PFSK-1 (cell line): ENCODE data around the gene CNGA2.

Experiments used
- FOXP2 ChIP-seq: optimal IDR thresholded peaks from 2 replicates; pipeline ENCODE3; 2011; ENCODE audit warnings: borderline replicate concordance, control low read depth, inconsistent platforms; ENCODE audit not compliant: insufficient read depth; ENCODE audit errors: extremely low read length, extremely low read depth
- POLR2AphosphoS5 ChIP-seq: IDR thresholded peaks from 2 replicates; pipeline ENCODE4 v1.6.1; 2012; ENCODE audit warnings: low read depth, mild to moderate bottlenecking, control low read depth, low read length, moderate library complexity
- SIN3A ChIP-seq: IDR thresholded peaks from 2 replicates; pipeline ENCODE4 v1.6.1; 2012; ENCODE audit warnings: mild to moderate bottlenecking, low read length, moderate library complexity, borderline replicate concordance; ENCODE audit not compliant: insufficient read depth
- TAF1 ChIP-seq: IDR thresholded peaks from 2 replicates; pipeline ENCODE4 v1.6.1; 2012; ENCODE audit warnings: low read length, control low read depth, borderline replicate concordance; ENCODE audit not compliant: insufficient read depth
- TF ChIP-seq, protein P1 (sequence below), 2 experiments: IDR thresholded peaks; 2 replicates each; pipeline versions ENCODE4 v1.6.1 to v1.8.0; 2011 to 2012; ENCODE audit warnings: low read depth in 2 of 2, low read length in 2 of 2, control low read depth in 1 of 2, inconsistent platforms in 1 of 2, mild to moderate bottlenecking in 1 of 2, moderate library complexity in 1 of 2; ENCODE audit not compliant: insufficient read depth in 1 of 2

Gene CNGA2

DNA sequence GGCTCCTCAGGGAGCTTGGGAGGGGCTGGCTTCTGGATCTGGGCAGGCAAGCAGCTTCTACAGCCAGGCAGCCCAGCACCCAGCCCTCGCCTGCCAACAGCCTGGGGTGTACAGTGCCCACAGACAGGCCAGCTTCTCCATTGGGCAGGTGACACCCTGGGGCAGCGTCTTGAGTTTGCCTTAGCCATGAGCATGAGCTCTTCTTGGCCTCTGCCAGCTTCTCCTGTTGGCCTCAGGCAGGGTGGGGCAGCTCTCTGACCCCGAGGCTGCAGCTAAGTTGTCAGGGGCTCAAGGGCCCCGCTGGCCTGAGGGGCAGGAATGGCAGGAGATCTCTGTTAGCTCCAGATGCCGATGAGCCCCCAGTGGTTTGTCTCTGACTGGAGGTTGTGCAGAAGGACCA lies 7.8 kb upstream of the CNGA2 start:
- TF ChIP-seq, protein P1, sequence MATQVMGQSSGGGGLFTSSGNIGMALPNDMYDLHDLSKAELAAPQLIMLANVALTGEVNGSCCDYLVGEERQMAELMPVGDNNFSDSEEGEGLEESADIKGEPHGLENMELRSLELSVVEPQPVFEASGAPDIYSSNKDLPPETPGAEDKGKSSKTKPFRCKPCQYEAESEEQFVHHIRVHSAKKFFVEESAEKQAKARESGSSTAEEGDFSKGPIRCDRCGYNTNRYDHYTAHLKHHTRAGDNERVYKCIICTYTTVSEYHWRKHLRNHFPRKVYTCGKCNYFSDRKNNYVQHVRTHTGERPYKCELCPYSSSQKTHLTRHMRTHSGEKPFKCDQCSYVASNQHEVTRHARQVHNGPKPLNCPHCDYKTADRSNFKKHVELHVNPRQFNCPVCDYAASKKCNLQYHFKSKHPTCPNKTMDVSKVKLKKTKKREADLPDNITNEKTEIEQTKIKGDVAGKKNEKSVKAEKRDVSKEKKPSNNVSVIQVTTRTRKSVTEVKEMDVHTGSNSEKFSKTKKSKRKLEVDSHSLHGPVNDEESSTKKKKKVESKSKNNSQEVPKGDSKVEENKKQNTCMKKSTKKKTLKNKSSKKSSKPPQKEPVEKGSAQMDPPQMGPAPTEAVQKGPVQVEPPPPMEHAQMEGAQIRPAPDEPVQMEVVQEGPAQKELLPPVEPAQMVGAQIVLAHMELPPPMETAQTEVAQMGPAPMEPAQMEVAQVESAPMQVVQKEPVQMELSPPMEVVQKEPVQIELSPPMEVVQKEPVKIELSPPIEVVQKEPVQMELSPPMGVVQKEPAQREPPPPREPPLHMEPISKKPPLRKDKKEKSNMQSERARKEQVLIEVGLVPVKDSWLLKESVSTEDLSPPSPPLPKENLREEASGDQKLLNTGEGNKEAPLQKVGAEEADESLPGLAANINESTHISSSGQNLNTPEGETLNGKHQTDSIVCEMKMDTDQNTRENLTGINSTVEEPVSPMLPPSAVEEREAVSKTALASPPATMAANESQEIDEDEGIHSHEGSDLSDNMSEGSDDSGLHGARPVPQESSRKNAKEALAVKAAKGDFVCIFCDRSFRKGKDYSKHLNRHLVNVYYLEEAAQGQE (IDR thresholded peaks at IDR 0.05; ENCODE audit: insufficient read depth in 1 of 2, low read depth in 2 of 2, low read length in 2 of 2), result no peak
- TF ChIP-seq SIN3A (no peak), TAF1 (no peak), POLR2AphosphoS5 (no peak), FOXP2 (no peak)

DNA sequence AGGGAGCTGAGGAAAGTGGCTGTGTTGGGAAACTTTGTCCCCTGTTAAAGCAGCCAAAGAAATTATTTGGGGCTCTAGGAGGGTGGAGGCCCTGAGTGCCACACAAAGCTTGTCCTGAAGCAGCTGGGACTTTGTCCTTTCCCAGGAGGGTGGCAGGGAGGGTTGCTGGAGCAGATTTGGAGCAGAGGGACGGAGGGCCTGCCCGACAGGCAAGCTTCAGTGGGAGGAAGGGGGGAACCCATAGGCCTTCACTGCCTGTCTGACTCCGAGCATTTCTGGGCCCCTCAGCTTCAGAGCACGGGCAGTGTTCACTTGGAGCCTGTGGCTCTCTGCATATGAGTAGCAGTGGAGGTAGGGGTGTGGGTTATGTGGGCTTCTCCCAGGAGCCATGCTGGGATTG lies 7.2 kb upstream of the CNGA2 start:
- no peak for TF ChIP-seq POLR2AphosphoS5
- no peak for TF ChIP-seq FOXP2
- TF ChIP-seq TAF1, result no peak
- TF ChIP-seq, protein P1 (IDR thresholded peaks at IDR 0.05; ENCODE audit: insufficient read depth in 1 of 2, low read depth in 2 of 2, low read length in 2 of 2), result no peak
- TF ChIP-seq SIN3A, result no peak

DNA sequence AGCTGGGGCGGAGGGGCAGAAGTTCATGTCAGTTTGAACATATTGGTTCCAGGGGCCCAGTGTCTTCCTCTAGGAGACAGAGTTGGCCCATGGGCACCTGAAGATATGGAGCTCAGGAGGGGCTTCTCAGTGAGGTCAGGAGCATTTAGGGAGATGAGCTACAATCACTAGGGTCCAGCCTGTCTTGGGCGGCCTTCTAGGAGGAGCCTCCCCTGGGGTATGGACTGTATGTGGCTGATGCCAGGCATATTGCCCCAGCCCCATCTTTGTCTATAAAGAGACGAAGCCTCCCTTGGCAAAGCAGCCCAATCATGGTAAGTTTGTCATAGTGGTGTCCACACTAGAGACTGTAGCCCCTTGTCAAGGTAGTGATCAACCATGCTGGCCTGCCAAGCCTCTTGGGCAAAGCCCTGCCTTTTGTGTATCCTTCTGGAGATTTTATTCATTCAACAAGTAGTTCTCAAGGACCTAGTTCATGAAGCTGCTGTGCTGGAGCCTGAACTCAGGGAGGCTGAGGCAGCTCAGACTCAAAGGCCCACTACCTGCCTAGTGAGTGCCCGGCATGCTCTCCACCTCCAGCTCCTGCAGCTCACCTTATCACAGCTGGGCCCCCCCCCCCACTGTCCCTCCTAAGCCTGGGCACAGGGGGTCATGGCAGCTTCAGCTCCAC lies 5.4 kb upstream of the CNGA2 start:
- TF ChIP-seq TAF1, result no peak
- no peak for TF ChIP-seq SIN3A

DNA sequence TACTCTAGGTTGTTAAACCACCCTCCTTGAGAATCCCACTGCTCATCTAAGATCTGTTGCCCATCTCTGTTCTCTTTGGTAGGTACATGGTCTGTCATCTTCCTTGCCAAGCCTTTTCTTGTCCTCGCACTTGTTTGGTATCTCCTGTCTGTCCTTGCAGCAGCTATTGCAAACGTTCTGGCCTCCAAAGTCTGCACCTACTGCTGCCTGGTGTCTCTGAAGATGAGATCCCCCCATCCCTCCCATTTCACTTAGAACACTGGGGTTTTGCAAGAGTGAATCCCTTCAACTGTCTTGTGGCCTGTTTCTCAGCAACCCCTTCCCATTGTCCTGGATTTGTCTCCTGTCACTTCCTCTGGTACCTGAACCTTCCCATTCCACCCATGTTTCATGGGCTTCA lies 673 bp downstream of the CNGA2 start:
- TF ChIP-seq, protein P1 (IDR thresholded peaks at IDR 0.05; ENCODE audit: insufficient read depth in 1 of 2, low read depth in 2 of 2, low read length in 2 of 2), result no peak
- no peak for TF ChIP-seq SIN3A

DNA sequence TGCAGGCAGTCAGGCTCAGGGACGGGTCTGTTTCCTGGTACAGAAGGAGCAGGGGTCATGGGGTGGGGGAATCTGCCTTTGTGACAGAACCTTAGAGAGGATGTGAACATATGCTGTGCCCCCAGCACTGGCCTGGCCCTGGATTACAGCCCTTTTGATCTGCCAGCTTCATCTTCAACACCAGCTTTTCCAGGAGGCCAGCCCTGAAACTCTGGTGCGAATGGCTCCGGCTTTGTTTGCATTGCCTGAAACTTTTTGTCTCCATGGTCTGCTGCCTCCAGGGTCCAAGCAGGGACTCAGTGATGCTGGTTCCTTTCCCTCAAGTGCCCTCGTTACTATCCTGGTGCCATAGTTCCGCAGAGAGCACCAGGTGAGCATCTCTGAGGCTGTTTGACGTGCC lies 2.1 kb downstream of the CNGA2 start:
- no peak for TF ChIP-seq TAF1
- no peak for TF ChIP-seq FOXP2
- TF ChIP-seq POLR2AphosphoS5, result no peak
- TF ChIP-seq SIN3A, result no peak
- TF ChIP-seq, protein P1 (IDR thresholded peaks at IDR 0.05; ENCODE audit: insufficient read depth in 1 of 2, low read depth in 2 of 2, low read length in 2 of 2), result no peak

DNA sequence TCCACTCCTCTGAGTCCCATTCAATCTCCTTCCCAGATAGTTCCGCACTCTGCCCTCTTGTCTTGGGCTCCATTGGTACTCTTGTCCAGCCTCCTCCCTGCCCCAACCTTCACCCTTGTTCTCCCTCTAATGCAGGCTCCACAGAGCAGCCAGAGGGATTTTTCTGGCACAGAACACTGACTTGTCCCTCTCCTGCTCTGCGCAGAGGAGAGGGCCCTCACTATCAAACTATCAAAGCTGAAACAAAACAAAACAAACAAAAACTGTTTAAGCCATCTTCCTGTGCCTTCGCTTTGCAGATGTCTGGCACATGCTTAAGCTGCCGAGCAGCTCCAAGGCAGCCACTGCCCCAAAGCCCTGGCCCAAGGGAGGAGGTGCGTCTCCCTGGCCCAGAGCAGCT lies 2.9 kb downstream of the CNGA2 start:
- no peak for TF ChIP-seq SIN3A
- TF ChIP-seq FOXP2, result no peak
- TF ChIP-seq POLR2AphosphoS5, result no peak
- no peak for TF ChIP-seq TAF1
- TF ChIP-seq, protein P1 (IDR thresholded peaks at IDR 0.05; ENCODE audit: insufficient read depth in 1 of 2, low read depth in 2 of 2, low read length in 2 of 2), result no peak
